Measurements from ENCODE around the gene HOXC9. TPM values are rescaled to one million over a fixed set of nuclear protein-coding genes. Genes with fewer than 3 reads are reported as not detected.

The HOXC9 gene
- total and polyA plus RNA-seq, 2 of the 8 experiments (the other 6 are each of a cell fraction or from before 2014, with no cell fraction given), result not detected

DNA sequence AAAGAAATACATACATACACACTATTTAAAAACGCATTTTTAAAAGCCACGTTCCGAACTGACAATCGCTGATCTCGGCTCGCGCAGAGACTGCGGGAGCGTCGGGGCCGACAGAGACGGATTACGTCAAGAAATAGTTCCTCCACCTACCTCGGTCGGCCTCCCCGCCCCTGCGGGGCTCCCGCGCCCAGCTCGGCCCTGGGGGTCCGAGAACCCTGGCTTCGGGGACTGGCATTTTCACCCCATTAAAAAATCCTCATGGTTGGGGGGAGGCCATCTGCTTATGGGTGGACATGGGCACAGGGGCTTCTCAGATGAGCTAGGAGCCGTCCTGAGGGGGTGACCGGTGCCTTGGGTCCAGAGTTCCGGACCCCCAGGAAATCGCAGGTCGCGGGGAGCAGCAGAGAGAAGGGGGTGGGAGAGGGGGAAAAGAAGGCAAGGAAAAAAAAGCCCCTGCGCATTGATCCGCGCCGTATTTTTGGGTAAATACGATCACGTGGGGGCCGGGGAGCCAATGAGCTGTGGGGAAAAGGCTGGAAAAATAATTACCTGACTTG lies 324 bp upstream of the HOXC9 start (continued):
- no peak for TF ChIP-seq TEAD4 (IDR thresholded peaks at IDR 0.05; ENCODE audit: low read depth, low read length)
- TF ChIP-seq BACH1 (IDR thresholded peaks at IDR 0.05; ENCODE audit: low read length), result no peak
- TF ChIP-seq ATF2 (IDR thresholded peaks at IDR 0.05; ENCODE audit: low read length), result no peak
- no peak for TF ChIP-seq TBP (IDR thresholded peaks at IDR 0.05; ENCODE audit: low read depth, low read length)
- no peak for TF ChIP-seq TCF12 (IDR thresholded peaks at IDR 0.05; ENCODE audit: low read depth, low read length)
- no peak for TF ChIP-seq JUND (IDR thresholded peaks at IDR 0.05; ENCODE audit: low read length)
- 0 out of 2 replicates have a peak, but pooled peaks have one; percentile 5 for TF ChIP-seq CBX8 (IDR thresholded peaks at IDR 0.05; ENCODE audit: borderline replicate concordance, low read depth, low read length)
- TF ChIP-seq SIX5 (IDR thresholded peaks at IDR 0.05; ENCODE audit: low read depth, low read length), result no peak
